Endothelial cell of umbilical vein (primary cell): ENCODE data around the gene ASPSCR1. TPM values are rescaled to one million over a fixed set of nuclear protein-coding genes. Genes with fewer than 3 reads are reported as not detected.

Experiments used
- BruUV-seq: library from RNA; stranded (reverse); fragments of 400-500 nt; replicated peaks from 2 replicates; lab custom pipeline; 2021; lab: Mats Ljungman, UMichigan
- CTCF ChIA-PET: fragments of 300-600, 350-600 bp; sonication (Branson Sonifier 250); formaldehyde crosslinking; loops from one replicate; lab custom pipeline; 2021; ENCODE audit warnings: antibody characterized with exemption, inconsistent platforms; lab: Charles Lee
- POLR2A ChIA-PET: fragments of 300-600, 350-600 bp; sonication (Branson Sonifier 250); formaldehyde crosslinking; loops from one replicate; lab custom pipeline; 2021; ENCODE audit warnings: antibody characterized with exemption, inconsistent platforms; lab: Charles Lee
- DNase-seq: peaks from one replicate; pipeline ENCODE4 v3.0.0-alpha.2; 2011; ENCODE audit warnings: low read depth, low spot score
- FAIRE-seq: peaks from 2 replicates; lab custom pipeline; 2011; peaks lifted over from hg19 to GRCh38; lab: Jason Lieb, UNC
- H2AFZ ChIP-seq: 2 replicates; pipeline ENCODE4 v1.6.0; 2012; ENCODE audit warnings: low read depth, low read length, control low read depth, inconsistent platforms
- H3K27ac ChIP-seq: 2 replicates; pipeline ENCODE4 v1.5.1; 2011; ENCODE audit warnings: low read depth, mild to moderate bottlenecking, control low read depth, low read length, moderate library complexity; ENCODE audit not compliant: insufficient read depth
- H3K27me3 ChIP-seq, 2 experiments: 2 replicates each; pipeline versions ENCODE4 v1.6.0 to v1.6.1; 2011; ENCODE audit warnings: low read length in 2 of 2, mixed read lengths in 1 of 2; ENCODE audit not compliant: control insufficient read depth in 2 of 2, insufficient read depth in 2 of 2
- H3K36me3 ChIP-seq, 2 experiments: 2 replicates in 1 of 2; 3 replicates in 1 of 2; pipeline ENCODE4 v1.5.1; 2011; ENCODE audit warnings: low read length in 2 of 2, mild to moderate bottlenecking in 1 of 2, moderate library complexity in 1 of 2; ENCODE audit not compliant: control insufficient read depth in 2 of 2, insufficient read depth in 2 of 2; ENCODE audit errors: extremely low read depth in 1 of 2
- H3K4me1 ChIP-seq: 3 replicates; pipeline ENCODE4 v1.5.1; 2011; ENCODE audit warnings: mild to moderate bottlenecking, low read length; ENCODE audit not compliant: control insufficient read depth, insufficient read depth; ENCODE audit errors: extremely low read depth
- H3K4me2 ChIP-seq: 2 replicates; pipeline ENCODE4 v1.6.1; 2011; ENCODE audit warnings: low read length, control low read depth, mixed read lengths; ENCODE audit not compliant: insufficient read depth
- H3K4me3 ChIP-seq, 3 experiments: fragments of 200-600 bp in 1 of 3; sonication (generic), shearing (Covaris generic) in 1 of 3; replicated peaks in 1 of 3; 2 replicates each; pipeline ENCODE4 v1.5.1; 2011 to 2016; ENCODE audit warnings: control low read depth in 3 of 3, low read length in 3 of 3, mild to moderate bottlenecking in 2 of 3, inconsistent platforms in 1 of 3, low read depth in 1 of 3, moderate library complexity in 1 of 3; ENCODE audit not compliant: insufficient read depth in 1 of 3
- H3K79me2 ChIP-seq: 2 replicates; pipeline ENCODE4 v1.6.0; 2012; ENCODE audit warnings: low read length, inconsistent platforms; ENCODE audit not compliant: control insufficient read depth, insufficient read depth
- H3K9ac ChIP-seq: replicated peaks from 2 replicates; pipeline ENCODE3; 2011; ENCODE audit warnings: low read length, control low read depth; ENCODE audit not compliant: insufficient read depth; ENCODE audit errors: extremely low read depth
- H3K9me1 ChIP-seq: replicated peaks from 3 replicates; pipeline ENCODE4 v1.6.0; 2011; ENCODE audit warnings: mild to moderate bottlenecking, low read length; ENCODE audit not compliant: control insufficient read depth, insufficient read depth; ENCODE audit errors: extremely low read depth
- H3K9me3 ChIP-seq: replicated peaks from 2 replicates; pipeline ENCODE4 v1.5.1; 2012; ENCODE audit warnings: low read length, inconsistent platforms; ENCODE audit not compliant: control insufficient read depth, insufficient read depth
- H4K20me1 ChIP-seq: replicated peaks from 2 replicates; pipeline ENCODE3; 2011; ENCODE audit warnings: mild to moderate bottlenecking, low read length; ENCODE audit not compliant: control insufficient read depth, insufficient read depth; ENCODE audit errors: extremely low read depth
- CTCF ChIP-seq, 2 donors: IDR thresholded peaks; 1 replicate in 1 of 2; 2 replicates in 1 of 2; pipeline ENCODE4 v1.5.1; 2011; ENCODE audit warnings: low read length in 2 of 2, mild to moderate bottlenecking in 2 of 2, moderate library complexity in 2 of 2, control low read depth in 1 of 2, inconsistent platforms in 1 of 2, low read depth in 1 of 2; ENCODE audit not compliant: insufficient read depth in 1 of 2; ENCODE audit errors: extremely low read depth in 1 of 2
- EZH2 ChIP-seq: IDR thresholded peaks from 2 replicates; pipeline ENCODE4 v1.6.1; 2012; ENCODE audit warnings: borderline replicate concordance, low read depth, mild to moderate bottlenecking, moderate library complexity, low read length, inconsistent platforms; ENCODE audit not compliant: severe bottlenecking
- FOS ChIP-seq: IDR thresholded peaks from 2 replicates; pipeline ENCODE4 v1.6.1; 2011; ENCODE audit warnings: mild to moderate bottlenecking, low read length, moderate library complexity, borderline replicate concordance; ENCODE audit not compliant: insufficient read depth
- GATA2 ChIP-seq: IDR thresholded peaks from 2 replicates; pipeline ENCODE4 v1.7.0; 2011; ENCODE audit warnings: low read depth, mild to moderate bottlenecking, moderate library complexity, mixed read lengths, low read length; ENCODE audit not compliant: insufficient read length, insufficient read depth
- JUN ChIP-seq: IDR thresholded peaks from 2 replicates; pipeline ENCODE4 v1.6.1; 2011; ENCODE audit warnings: borderline replicate concordance, low read depth; ENCODE audit not compliant: insufficient read length, insufficient read depth
- MAX ChIP-seq: IDR thresholded peaks from 2 replicates; pipeline ENCODE4 v1.6.1; 2011; ENCODE audit not compliant: insufficient read depth, insufficient read length
- MYC ChIP-seq: IDR thresholded peaks from one replicate; pipeline ENCODE4 v1.6.1; 2011; ENCODE audit warnings: mild to moderate bottlenecking, low read depth, low read length
- POLR2A ChIP-seq: IDR thresholded peaks from 2 replicates; pipeline ENCODE4 v1.6.1; 2012; ENCODE audit warnings: low read depth, mild to moderate bottlenecking, control low read depth, low read length
- POLR2AphosphoS5 ChIP-seq: IDR thresholded peaks from 2 replicates; pipeline ENCODE4 v1.6.1; 2012; ENCODE audit warnings: low read depth, mild to moderate bottlenecking, control low read depth, low read length, moderate library complexity; ENCODE audit not compliant: insufficient read depth
- dilution Hi-C: fragments of 300-500 bp; cut with MboI; formaldehyde crosslinking; loops from one replicate; pipeline ENCODE4 v1.15.0; 2019; ENCODE audit warnings: low sequenced_read_pairs; ENCODE audit not compliant: extremely low pct_ligation_motif_present
- intact Hi-C: fragments of 100-400 bp; cut with micrococcal nuclease; formaldehyde crosslinking; loops from one replicate; pipeline ENCODE4 v1.10.0; 2022
- polyA plus RNA-seq, 4 experiments: library from polyadenylated mRNA; depleted of rRNA in 3 of 4; stranded (reverse) in 3 of 4; unstranded in 1 of 4; fragments of >200 nt; gene quantifications; 2 replicates each; pipeline versions ENCODE4 v1.2.1 to v1.2.3, GENCODE V29; 2011 to 2012; ENCODE audit warnings: missing spikeins in 1 of 4
- total RNA-seq: library from RNA; stranded (reverse); gene quantifications from 2 replicates; pipeline ENCODE4 v1.2.3, GENCODE V29; 2021

ASPSCR1 gene
- total and polyA plus RNA-seq, 2 donors (not counting 3 experiments of a cell fraction or from before 2014, with no cell fraction given), result 24.8 to 36.5 TPM

GRCh38 chr17:82025401-82026107 is 48.1 kb downstream of the ASPSCR1 start:
- Histone ChIP-seq H3K4me1 (peaks cover 12% of the 10 kb centered on the region), H3K27me3 (no peaks in the 10 kb centered on the region), H3K9me1 (no peaks in the 10 kb centered on the region), H3K4me2 (no peak overlapping the region), H2AFZ (no peak overlapping the region), H3K36me3 (no peaks in the 10 kb centered on the region), H3K4me3 (no peak overlapping the region), H3K9ac (no peak overlapping the region), H3K27ac (no peak overlapping the region), H4K20me1 (no peaks in the 10 kb centered on the region), H3K79me2 (peaks cover 5% of the 10 kb centered on the region), H3K9me3 (no peaks in the 10 kb centered on the region)
- no peak for DNase-seq
- BruUV-seq, result no TSS peak
- dilution Hi-C loops, result no loop called here
- no peak for TF ChIP-seq EZH2
- TF ChIP-seq FOS, result no peak
- no peak for TF ChIP-seq POLR2AphosphoS5
- no peak for TF ChIP-seq POLR2A
- no peak for TF ChIP-seq MAX
- no peak for TF ChIP-seq MYC
- no peak for TF ChIP-seq GATA2
- no peak for TF ChIP-seq JUN
- TF ChIP-seq CTCF (IDR thresholded peaks at IDR 0.05; ENCODE audit: extremely low read depth in 1 of 2, insufficient read depth in 1 of 2, low read depth in 1 of 2, low read length in 2 of 2), result no peak
- POLR2A ChIA-PET, result no interaction called here
- intact Hi-C loops, result loop anchor here (10.0 kb wide), 1 partner anchor 189 kb away; the partner anchor contains the start of gene CCDC57
- CTCF ChIA-PET, result interaction anchor here (1.2 kb wide), 1 partner anchor 12 kb away, joined by 3 read pairs; the partner anchor contains the start of gene DCXR
- no peak for FAIRE-seq
